HG03064 (cell line): ENCODE data around the gene IL25.
"Not testable (repeated sequence)": the region's sequence is repeated elsewhere in the genome, so short reads cannot be mapped to it uniquely, and the experiment has no call there.

Source experiments
- ATAC-seq: cut with Tn5 transposase; IDR thresholded peaks from one replicate; pipeline ENCODE4 v1.9.1; 2021; ENCODE audit warnings: low read depth; ENCODE audit not compliant: unreplicated experiment

The IL25 gene

DNA sequence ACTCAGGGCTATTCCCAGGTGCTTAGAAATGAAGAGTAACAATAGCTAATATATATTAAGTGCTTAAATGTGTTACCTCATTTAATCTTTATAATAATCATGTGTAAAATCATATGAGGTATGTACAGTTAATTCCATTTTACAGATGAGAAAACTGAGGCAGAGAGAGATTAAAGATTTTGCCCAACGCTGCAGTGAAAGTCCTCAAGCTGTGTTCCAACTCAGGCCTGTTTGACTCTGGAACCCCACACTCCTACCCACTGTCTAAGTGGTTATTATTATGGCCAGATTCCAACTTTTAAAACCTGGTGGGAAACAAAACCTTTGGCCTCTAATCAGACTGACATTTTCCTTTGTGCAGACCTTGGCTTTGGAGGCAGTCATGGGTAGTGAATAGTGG, 14.4 kb downstream of the IL25 start:
- ATAC-seq: no peak

- ATAC-seq: no peak
Observed at GRCh38 chr14:23387916-23388882, 15.6 kb downstream of the IL25 start.

DNA sequence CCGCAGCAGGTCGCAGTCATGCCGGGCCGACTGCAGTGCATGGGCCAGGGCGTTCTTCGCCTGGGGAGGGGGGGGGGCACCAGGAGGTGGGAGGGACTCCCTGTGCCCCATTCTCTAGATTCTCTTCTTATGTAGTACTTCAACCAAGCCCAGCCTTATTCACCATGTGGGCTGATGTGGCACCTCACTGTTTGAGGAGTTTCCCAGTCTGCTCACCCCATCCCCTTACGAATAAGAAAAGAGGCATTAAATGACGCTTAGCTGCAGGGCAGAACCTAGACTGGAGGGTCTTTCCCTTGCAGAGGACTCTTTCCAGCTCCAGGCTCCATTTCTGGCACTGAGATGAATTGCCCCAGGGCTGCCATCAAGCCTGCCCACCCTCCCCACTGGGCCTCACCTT, 16.4 kb downstream of the IL25 start:
- ATAC-seq: no peak

DNA sequence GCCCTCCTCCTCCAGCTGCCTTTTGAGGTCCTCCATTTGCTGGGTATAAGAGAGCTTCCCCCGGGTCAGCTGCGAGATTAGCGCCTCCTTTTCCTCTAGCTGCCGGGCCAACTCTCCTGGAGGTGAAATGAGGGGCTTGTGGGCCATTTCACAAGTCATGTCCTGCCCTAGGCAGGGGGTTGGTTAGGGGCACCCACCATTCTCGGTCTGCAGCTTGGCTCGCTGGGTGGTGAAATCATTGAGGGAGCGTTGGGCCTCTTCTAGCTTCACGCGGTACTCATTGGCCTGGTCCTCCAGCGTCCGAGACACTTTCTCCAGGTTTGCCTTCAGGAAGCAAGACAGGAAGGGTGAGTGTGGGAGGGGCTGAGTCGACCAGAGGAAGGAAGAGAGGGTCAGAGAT, 16.8 kb downstream of the IL25 start:
- no peak for ATAC-seq

- not testable (repeated sequence) for ATAC-seq
Observed at GRCh38 chr14:23389871-23390270, 17.3 kb downstream of the IL25 start.

DNA sequence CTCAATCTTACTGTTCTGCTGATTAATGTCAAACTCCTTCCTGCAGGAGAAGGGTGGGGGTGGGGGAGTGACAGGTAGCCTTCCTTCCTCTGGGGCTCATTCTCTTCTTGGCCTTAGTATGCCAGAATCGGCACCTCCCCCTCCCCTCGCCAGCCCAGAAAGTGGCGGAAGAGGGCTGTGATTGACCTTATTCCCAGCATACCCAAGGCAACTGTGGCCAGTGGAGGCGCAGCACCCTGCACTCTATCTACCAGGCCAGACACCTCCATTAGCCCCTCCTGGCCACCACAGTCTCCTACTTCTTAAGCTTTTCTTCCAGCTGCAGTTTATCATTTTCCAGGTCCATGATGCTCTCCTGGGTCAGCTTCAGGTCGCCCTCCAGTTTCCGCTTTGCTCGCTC, 20.0 kb downstream of the IL25 start:
- no peak for ATAC-seq

- ATAC-seq: no peak
Observed at GRCh38 chr14:23396126-23396525, 23.5 kb downstream of the IL25 start.

GRCh38 chr14:23396781-23397407, 24.3 kb downstream of the IL25 start:
- no peak for ATAC-seq

GRCh38 chr14:23398348-23398747, 25.7 kb downstream of the IL25 start:
- ATAC-seq: no peak

DNA sequence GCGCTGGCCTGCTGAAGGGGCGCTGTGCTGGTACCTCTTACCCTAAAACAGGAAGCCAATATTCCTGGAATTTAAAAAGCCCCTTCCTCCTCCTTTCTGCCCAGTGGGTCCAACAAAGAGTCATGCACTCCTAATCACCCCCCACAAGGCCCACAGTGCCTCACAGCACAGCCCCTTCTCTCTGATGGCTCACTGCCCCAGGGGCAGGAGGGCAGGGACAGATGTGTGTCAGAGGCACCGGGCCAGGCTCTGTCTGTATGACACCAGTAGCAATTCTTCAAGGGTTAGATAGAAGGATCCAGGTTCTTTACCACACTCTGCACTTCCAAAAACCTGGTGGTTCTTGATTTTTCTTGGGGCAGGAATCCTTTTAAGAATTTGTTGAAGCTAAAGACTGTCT, 26.5 kb downstream of the IL25 start:
- ATAC-seq: no peak

DNA sequence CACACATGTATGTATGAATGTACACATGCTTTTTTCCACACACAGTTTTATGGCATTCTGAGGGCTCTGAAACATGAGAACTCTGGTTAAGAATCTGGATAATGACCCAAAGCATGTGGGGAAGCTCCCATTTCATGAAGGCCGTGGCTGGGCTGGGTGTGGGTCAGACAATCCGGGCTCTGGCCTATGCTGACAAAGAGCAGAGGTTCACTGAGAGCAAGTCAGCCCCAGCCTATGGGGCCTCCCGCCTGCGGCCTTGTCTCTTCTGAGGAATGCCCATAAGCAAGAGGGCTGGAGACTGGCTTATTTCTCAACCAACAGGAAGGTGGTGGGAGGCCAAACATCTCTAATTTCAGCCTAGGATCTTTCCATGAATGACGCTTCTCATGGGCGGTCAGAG, 27.0 kb downstream of the IL25 start:
- no peak for ATAC-seq

GRCh38 chr14:23400496-23401149, 28.0 kb downstream of the IL25 start:
- not testable (repeated sequence) for ATAC-seq

GRCh38 chr14:23401291-23401690, 28.7 kb downstream of the IL25 start:
- ATAC-seq: no peak

DNA sequence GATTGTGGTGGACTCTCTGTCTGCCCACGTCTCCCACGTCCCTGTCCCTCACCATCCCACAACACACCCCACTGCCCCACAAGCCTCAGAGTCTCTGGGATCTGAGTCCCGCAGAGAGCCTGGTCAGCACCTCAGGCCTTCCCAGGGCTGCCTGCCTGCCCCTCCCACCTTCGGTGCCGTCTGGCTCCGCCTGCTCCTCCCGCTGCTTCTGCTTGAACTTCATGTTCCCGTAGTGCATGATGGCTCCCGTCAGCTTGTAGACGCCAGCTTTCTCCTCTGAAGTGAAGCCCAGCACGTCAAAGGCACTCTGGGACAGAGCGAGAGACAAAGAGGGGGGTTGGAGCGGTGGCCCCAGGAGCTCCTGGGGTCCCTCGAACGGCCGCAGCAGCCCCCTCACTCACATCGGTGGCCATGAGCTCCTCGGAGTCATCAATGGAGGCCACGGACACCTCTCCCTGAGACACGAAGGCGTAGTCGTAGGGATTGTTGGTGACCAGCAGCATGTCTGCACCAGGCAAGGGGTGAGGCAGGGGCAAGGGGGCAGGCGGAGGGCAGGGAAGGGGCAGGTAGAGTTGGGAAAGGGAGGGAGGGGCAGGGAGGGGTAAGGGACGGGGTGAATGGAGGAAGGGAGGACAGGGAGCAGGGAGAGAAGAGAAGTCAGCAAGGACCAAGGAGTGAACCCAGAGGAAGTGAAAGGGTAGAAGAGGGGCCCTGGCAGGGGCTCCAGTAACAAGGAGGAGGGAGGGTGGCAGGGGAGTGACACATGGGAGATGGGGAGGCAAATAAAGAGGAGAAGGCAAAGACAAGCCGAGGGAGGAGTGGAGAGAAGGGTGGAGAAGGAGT, 29.9 kb downstream of the IL25 start:
- no peak for ATAC-seq

GRCh38 chr14:23403139-23403438, 30.5 kb downstream of the IL25 start:
- ATAC-seq: no peak

DNA sequence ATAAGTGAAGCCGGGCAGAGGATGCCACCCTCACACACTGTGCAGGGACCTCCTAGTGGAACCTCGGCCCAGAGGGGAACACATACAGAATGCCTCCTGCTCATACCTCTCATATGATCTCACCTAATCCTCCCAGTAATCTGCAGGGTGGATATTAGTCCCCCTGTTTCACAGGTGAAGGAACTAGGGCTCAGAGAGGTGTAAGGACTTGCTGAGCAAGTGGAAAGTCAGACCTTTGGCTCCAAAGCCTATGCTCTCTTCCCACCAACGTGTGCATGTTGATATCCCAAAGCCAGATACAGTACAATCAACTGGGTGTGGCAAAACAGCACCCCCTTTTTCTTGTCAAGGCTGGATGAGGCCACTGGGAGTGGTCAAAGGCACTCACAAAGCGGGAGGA, 31.3 kb downstream of the IL25 start:
- no peak for ATAC-seq

DNA sequence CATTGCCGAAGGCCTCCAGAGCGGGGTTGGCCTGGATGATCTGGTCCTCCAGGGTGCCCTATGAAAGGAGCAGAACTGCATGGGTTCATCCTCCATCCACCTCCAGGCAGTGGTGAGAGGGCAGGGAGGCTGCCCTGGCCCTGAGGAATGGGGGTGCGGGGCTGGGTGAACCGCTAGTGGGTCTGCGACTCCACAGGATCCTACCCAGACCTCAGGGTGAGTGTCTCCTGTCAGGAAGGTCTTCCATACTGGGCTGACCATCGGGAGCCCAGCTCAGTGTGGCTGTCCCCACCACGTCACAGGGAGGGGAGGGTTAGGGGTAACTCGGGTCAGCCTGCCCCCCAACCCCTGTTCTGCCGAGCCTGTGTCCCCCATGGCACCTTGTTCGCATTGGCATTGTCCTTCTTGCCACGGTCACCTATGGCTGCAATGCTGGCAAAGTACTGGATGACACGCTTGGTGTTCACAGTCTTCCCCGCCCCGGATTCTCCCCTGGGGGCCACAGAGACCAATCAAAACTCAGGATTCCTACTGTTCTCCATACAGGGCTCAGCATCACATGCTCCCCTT, 31.8 kb downstream of the IL25 start:
- no peak for ATAC-seq

- ATAC-seq: no peak
Observed at GRCh38 chr14:23405096-23405495, 32.5 kb downstream of the IL25 start.

- ATAC-seq: no peak
Observed at GRCh38 chr14:23405516-23406025, 33.0 kb downstream of the IL25 start.

DNA sequence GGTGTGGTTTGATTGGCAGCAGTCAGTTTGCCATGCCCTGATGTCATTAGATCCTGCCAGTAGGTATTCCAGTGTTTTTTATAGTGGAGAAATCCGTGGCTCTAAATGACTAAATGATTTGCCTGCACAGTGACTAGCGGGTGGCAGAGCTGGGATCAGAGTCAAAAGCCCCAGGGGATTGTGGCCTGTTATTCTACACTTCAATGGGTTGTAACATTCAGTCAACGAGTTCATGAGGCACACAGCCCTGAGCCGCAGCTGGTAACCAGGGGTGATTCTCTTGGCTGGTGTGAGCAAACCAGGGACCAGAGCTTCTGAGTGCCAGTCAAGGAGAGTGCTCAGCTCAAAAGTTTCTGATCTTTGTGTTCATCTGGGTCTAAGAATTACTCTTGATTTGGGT, 33.6 kb downstream of the IL25 start:
- no peak for ATAC-seq
